Measurements from ENCODE around the gene FURIN.

Gene FURIN

GRCh38 chr15:90865702-90866101, 2.7 kb upstream of the FURIN start (continued):
- TF ChIP-seq POU6F1 (CRISPR knock-in tag; IDR thresholded peaks at IDR 0.05; ENCODE audit: borderline replicate concordance, low read depth) (no peak), ISL1 (CRISPR knock-in tag; IDR thresholded peaks at IDR 0.05) (no peak), RARB (CRISPR knock-in tag; IDR thresholded peaks at IDR 0.05) (no peak)

GRCh38 chr15:90866161-90866715, 2.1 kb upstream of the FURIN start:
- ATAC-seq, result no peak
- TF ChIP-seq ZC3H10 (CRISPR knock-in tag; IDR thresholded peaks at IDR 0.05) (no peak), ARNTL (CRISPR knock-in tag; IDR thresholded peaks at IDR 0.05; ENCODE audit: borderline replicate concordance, low read depth) (no peak), TSHZ2 (CRISPR knock-in tag; IDR thresholded peaks at IDR 0.05) (no peak), PATZ1 (CRISPR knock-in tag; IDR thresholded peaks at IDR 0.05; ENCODE audit: borderline replicate concordance) (no peak), ESRRG (CRISPR knock-in tag; IDR thresholded peaks at IDR 0.05) (no peak), ISL1 (CRISPR knock-in tag; IDR thresholded peaks at IDR 0.05) (no peak), TOX (CRISPR knock-in tag; IDR thresholded peaks at IDR 0.05; ENCODE audit: borderline replicate concordance) (no peak), ZFP3 (CRISPR knock-in tag; IDR thresholded peaks at IDR 0.05) (no peak), ZFP30 (CRISPR knock-in tag; IDR thresholded peaks at IDR 0.05) (no peak), BACH2 (CRISPR knock-in tag; IDR thresholded peaks at IDR 0.05; ENCODE audit: borderline replicate concordance) (no peak), CSDC2 (CRISPR knock-in tag; IDR thresholded peaks at IDR 0.05) (no peak), SNAI2 (CRISPR knock-in tag; IDR thresholded peaks at IDR 0.05) (no peak), RARB (CRISPR knock-in tag; IDR thresholded peaks at IDR 0.05) (no peak), CREB5 (CRISPR knock-in tag; IDR thresholded peaks at IDR 0.05; ENCODE audit: low read depth) (no peak), ZNF70 (CRISPR knock-in tag; IDR thresholded peaks at IDR 0.05) (no peak), GLIS3 (CRISPR knock-in tag; IDR thresholded peaks at IDR 0.05) (no peak), POU6F1 (CRISPR knock-in tag; IDR thresholded peaks at IDR 0.05; ENCODE audit: borderline replicate concordance, low read depth) (no peak), ZNF8 (CRISPR knock-in tag; IDR thresholded peaks at IDR 0.05) (no peak)

GRCh38 chr15:90866800-90867199, 1.6 kb upstream of the FURIN start:
- no peak for ATAC-seq
- TF ChIP-seq POU6F1 (CRISPR knock-in tag; IDR thresholded peaks at IDR 0.05; ENCODE audit: borderline replicate concordance, low read depth) (no peak), PATZ1 (CRISPR knock-in tag; IDR thresholded peaks at IDR 0.05; ENCODE audit: borderline replicate concordance) (no peak), CSRNP3 (CRISPR knock-in tag; IDR thresholded peaks at IDR 0.05) (no peak), ZNF8 (CRISPR knock-in tag; IDR thresholded peaks at IDR 0.05) (no peak), ZFP30 (CRISPR knock-in tag; IDR thresholded peaks at IDR 0.05) (no peak), PPARA (CRISPR knock-in tag; IDR thresholded peaks at IDR 0.05; ENCODE audit: borderline replicate concordance) (no peak)

All from SK-N-SH treated with all-trans-retinoic acid at 6 μM for 48 hours (cell line).